ENCODE results near the gene ARSG. TPM values are rescaled to one million over a fixed set of nuclear protein-coding genes. Genes with fewer than 3 reads are reported as not detected.

The ARSG gene
- total and polyA plus RNA-seq, 2 of the 13 experiments (the other 11 are each of a cell fraction or from before 2014, with no cell fraction given) = 3.7 to 15.2 TPM

- peak; percentile 34; the same call in 1 of the 2 replicates for TF ChIP-seq PAXIP1 (CRISPR knock-in tag; conservative IDR thresholded peaks at IDR 0.05)
- TF ChIP-seq ARID5B (CRISPR knock-in tag; IDR thresholded peaks at IDR 0.05) = peak; percentile 80
- TF ChIP-seq FOXC1 (CRISPR knock-in tag; IDR thresholded peaks at IDR 0.05; ENCODE audit: borderline replicate concordance) = 0 out of 2 replicates have a peak, but pooled peaks have one; percentile 64
- peak; percentile 61; the same call in 1 of the 2 replicates for TF ChIP-seq KDM5B (CRISPR knock-in tag; IDR thresholded peaks at IDR 0.05; ENCODE audit: borderline replicate concordance)
- TF ChIP-seq ZFY (CRISPR knock-in tag; IDR thresholded peaks at IDR 0.05) = peak; percentile 25; the same call in 1 of the 2 replicates
- peak; percentile 38; the same call in 1 of the 2 replicates for TF ChIP-seq ZNF563 (CRISPR knock-in tag; IDR thresholded peaks at IDR 0.05)
- peak; percentile 27; the same call in 1 of the 2 replicates for TF ChIP-seq RXRB (CRISPR knock-in tag; IDR thresholded peaks at IDR 0.05; ENCODE audit: borderline replicate concordance)
- 0 out of 2 replicates have a peak, but pooled peaks have one; percentile 50 for TF ChIP-seq ZBTB7B (CRISPR knock-in tag; IDR thresholded peaks at IDR 0.05)
- peak; percentile 82 for TF ChIP-seq ZBTB14 (CRISPR knock-in tag; IDR thresholded peaks at IDR 0.05)
- peak; percentile 58; the same call in 1 of the 2 replicates for TF ChIP-seq SAP130 (CRISPR knock-in tag; IDR thresholded peaks at IDR 0.05; ENCODE audit: low read depth)
- TF ChIP-seq, protein P1, sequence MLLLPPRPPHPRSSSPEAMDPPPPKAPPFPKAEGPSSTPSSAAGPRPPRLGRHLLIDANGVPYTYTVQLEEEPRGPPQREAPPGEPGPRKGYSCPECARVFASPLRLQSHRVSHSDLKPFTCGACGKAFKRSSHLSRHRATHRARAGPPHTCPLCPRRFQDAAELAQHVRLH (CRISPR knock-in tag; IDR thresholded peaks at IDR 0.05; ENCODE audit: borderline replicate concordance, low read depth) = peak; percentile 57; the same call in 1 of the 2 replicates
- TF ChIP-seq, protein P2, sequence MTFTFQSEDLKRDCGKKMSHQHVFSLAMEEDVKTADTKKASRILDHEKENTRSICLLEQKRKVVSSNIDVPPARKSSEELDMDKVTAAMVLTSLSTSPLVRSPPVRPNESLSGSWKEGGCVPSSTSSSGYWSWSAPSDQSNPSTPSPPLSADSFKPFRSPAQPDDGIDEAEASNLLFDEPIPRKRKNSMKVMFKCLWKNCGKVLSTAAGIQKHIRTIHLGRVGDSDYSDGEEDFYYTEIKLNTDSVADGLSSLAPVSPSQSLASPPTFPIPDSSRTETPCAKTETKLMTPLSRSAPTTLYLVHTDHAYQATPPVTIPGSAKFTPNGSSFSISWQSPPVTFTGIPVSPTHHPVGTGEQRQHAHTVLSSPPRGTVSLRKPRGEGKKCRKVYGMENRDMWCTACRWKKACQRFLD (CRISPR knock-in tag; IDR thresholded peaks at IDR 0.05; ENCODE audit: borderline replicate concordance) = 0 out of 2 replicates have a peak, but pooled peaks have one; percentile 30
- 0 out of 2 replicates have a peak, but pooled peaks have one; percentile 27 for TF ChIP-seq IRF2 (CRISPR knock-in tag; IDR thresholded peaks at IDR 0.05)
- peak; percentile 22; the same call in 1 of the 2 replicates for TF ChIP-seq MEIS2 (CRISPR knock-in tag; IDR thresholded peaks at IDR 0.05)
- TF ChIP-seq SALL1 (CRISPR knock-in tag; IDR thresholded peaks at IDR 0.05) = peak; percentile 36; the same call in 1 of the 2 replicates
Measured at GRCh38 chr17:68413597-68414560, 122.6 kb downstream of the ARSG start (continued).
